Stimulated activated CD8-positive, alpha-beta memory T cell treated with anti-CD3 and anti-CD28 coated beads, Interleukin-15, amount 100 ng/mL, for 1 hour (primary cell): ENCODE results near the gene SNPH.

Experiments used
- DNase-seq: peaks from one replicate; pipeline ENCODE4 v3.0.0-alpha.2; 2020; ENCODE audit warnings: low read depth

The SNPH gene

DNA sequence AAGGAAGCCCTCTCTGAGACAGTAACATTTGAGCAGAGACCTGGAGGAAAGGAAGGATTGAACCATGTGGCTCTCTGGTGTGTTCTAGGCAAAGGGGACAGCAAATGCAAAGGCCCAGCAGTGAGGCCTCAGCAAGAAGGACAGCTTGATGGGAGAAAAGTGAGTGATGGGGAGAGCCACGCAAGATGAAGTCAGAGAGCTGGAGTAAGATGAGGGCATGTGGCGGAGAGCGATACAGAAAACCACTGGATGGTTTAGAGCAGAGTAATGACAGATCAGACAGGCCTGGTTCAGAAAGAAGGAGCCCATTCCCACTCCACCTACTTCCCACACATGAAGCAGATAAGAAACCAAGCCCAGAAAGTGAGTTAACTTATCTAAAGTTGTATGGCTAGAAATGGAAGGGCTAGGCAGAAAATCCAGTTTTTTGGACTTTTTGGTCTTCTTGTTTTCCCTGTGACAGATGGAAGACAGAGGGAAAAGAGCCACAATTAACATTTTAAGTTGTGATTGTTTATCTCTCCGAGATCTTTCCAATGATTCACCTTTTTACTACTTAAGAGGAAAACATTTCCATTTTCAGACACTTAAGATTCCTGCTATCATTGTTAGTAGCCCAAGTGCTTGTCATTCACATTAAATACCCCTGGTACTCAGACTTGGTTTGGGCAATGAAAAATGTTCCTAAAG is 723 bp upstream of the SNPH start:
- DNase-seq, result no peak

DNA sequence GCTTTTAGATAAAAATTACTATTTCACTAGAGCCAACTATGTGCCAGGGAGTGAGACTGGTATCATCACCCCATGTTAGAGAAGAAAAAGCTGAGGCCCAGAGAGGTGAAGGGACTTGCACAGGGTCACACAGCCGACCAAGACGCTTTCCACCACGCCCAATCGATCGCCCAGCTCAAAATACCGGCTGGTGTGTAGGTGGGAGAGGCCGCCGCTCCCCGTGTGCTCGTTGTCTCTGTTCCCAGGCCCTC is 253 bp upstream of the SNPH start:
- no peak for DNase-seq

DNA sequence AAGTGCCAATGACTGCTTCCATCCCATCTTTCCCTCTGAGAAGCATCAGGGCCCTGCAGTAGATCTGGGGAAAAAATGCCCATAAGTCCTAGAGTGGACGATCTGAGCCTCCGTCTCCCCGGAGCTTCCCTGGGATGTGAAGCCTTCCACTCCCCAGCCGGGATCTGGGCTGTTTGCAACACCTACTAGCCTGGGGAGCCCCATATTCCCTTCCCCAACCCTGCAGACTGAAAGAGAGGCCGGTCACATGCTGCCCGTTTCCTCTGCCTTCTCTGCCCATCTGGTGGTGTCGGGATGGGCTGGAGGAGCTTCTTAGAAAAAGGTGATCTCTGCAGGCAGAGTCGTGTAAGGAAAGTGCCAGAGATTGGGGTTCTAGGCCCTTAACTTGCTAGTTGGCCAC is 1.1 kb downstream of the SNPH start:
- DNase-seq, result no peak

DNA sequence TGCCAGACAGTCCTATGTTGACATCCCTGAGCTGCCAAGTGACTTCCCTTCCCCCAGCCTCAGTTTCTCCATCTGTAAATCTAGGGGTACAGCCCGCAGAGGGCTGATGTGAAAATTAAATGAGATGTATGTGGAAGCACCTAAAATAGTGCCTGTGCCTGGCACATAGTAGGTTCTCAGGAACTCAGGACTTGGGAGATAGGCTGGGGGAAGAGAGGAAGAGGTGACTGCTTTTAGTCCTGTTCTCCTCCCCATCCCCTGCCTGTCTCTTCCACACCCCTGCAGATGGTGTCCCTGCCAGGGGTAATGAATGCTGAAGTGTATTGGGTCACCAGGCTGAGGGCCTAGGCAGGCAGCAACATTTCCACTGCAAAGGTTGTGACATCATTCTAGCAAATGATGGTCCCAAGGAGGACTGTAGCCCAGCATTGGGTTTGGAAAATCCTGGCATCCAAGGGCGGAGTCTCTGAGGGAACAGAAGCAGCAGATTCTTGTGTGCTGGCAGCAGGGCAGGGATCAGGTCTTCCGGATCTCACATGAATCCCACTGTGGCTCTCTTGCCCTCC is 1.8 kb downstream of the SNPH start:
- DNase-seq, result no peak

DNA sequence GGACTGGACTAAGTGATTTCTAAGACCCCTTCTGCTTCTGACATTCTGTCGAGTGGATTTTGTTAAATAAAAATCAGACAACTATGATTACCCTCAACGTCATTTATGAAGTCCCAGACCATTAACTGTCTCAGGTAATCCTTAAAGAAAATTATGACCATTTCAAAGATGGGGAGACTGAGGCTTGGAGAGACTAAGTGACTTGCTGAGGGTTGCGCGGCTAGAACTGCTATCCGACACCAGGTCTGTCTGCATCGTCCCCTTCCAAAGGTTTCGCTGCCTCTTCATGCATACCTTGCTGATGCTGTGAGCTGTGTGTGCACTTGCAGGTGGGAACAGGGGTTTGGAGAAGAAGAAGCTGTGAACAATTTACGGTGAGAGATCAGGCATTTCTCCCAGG is 3.1 kb downstream of the SNPH start:
- no peak for DNase-seq

DNA sequence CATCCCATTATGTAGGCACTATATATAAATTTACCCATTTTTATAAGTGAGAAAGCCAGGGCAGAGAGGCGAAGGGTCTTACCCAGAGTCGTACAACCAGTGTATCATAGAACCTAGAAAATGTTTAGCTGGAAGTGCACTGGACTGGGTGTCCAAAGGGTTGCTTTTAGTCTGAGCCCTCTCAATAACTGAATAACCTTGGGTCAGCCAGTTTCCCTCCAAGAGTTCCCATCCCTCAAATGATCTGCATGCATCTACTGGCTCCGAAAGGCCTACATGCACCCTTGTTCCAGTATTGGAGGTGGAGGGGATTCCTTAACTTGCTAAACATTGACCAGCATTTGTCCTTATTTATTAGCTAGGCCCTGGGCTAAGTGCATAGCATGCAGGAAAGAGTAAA is 3.8 kb downstream of the SNPH start:
- no peak for DNase-seq

DNA sequence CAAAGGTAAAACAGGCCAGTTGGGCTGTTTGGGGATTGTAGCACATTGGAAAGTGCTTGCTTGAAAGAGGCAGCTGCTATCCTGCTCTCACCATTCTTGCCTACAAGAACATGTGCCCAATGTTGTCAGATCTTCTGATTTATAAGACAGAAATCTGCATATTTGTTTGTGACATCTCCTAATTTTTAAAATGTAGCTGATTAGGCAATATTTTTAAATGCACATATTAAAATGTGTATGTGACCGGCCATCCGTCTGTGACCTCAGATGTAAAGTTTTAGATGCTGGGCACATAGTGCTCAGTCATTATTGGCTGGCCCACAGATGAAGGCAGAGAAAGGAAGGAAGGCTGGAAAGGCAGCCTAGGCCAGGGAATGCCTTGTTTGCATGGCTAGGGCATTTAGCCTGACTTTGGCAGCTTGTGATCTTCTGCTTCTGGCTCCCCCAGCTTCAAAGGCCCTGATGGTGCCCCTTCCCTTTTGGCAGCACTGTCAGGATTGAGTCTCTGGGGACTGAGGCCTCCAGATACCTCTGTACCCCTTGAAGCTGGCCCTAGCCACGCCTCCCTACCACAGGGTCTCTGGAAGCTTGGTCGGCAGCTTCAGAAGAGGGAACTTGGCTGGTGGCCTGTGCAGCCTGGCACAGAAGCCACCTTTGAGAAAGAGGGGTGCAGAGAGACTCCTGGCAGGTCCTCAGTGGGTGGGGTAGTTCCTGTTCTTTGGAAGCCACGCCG is 6.4 kb downstream of the SNPH start:
- no peak for DNase-seq

DNA sequence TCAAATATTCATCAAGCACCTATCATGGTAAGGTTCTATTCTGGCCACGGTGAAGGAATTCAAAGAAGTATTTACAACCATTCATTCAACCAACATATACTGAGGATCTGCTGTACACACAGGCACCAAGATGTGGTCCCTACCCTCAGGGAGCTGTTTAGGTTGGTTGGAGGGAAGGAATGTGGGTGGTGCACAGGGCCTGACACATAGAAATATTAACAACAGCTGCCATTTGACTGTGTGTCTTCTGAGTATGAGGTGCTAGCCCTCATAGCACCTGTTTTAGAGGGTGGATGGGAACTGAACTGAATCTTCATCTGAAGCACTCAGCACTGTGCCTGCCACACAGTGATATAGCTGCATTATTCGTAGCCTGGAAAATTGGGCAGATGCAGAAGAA is 7.3 kb downstream of the SNPH start:
- DNase-seq, result no peak

DNA sequence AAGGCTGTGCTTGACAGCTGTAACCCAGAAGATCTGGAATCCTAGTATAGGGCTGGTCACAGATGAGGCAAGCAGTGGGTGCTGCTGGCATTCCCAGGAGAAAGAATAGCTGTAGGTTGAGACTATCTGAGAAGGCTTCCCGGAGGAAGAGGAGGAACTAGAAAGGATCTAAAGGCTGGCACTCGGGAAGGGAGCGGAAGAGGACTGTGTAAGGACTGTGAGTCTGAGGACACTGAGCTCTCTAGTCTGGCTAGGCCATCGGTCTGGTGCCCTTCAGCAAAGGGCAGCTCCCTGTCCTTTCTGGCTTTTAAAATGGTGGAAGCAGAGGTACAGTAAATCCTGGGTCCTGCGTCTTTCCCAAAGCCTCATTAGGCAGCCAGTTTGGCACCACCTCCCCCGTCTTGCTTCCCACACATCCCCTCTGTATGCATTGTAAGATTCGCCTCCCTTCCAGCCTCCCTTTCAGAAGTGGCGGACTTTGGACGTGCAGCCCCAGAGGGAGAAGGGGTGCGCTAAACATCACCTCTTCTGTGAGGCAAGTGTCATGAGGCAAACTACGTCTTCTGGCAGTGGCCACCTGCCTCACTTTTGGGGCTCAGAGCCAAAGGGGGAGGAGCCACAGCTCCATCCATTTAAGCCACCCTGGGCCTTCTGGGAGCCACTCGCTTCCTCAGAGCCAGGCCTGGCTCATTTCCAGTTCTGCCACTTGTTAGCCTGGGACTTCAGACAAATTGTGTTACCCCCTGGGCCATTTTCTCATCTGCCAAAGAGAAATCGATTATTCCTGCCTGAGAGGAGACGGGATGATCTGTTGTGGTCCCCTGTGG is 8.6 kb downstream of the SNPH start:
- no peak for DNase-seq

DNA sequence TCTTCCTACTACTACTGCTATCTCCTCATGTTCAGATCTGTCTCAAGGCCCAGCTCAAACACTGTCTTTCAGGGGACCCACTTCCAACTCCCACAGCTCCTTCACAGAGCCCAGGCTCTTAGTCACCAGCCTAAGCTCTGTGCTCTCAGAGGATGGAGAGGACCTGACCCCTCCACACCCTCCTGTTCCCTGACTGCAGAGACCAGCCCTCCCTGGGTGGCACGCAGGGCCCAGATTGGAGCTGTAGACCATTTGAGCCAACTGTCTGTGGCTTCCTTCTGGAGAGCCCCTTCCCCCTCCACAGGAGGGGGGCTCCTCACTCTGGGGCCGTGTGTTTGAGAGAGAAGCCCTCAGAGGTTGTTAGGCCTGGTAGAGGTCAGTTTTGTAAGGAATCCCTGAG is 9.8 kb downstream of the SNPH start:
- no peak for DNase-seq

DNA sequence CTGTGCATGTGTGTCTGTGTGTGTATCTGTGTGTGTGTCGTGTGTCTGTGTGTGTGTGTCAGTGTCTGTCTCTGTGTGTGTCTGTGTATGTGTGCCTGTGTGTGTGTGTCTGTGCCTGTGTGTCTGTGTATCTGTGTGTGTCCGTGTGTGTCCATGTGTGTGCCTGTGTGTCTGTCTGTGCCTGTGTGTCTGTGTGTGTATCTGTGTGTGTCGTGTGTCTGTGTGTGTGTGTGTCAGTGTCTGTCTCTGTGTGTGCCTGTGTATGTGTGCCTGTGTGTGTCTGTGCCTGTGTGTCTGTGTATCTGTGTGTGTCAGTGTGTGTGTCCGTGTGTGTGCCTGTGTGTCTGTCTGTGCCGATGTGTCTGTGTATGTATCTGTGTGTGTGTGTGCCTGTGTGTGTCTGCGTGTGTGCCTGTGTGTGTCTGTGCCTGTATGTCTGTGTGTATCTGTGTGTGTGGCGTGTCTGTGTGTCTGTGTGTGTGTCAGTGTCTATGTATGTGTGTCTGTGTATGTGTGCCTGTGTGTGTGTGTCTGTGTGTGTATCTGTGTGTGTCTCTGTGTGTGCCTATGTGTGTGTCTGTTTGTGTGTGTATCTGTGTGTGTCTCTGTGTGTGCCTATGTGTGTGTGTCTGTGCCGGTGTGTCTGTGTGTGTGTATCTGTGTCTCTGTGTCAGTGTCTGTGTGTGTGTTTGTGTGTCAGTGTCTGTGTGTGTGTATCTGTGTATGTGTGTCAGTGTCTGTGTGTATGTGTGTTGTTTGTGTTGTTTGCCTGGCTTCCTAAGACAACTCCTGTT is 11.6 kb downstream of the SNPH start:
- DNase-seq, result no peak

DNA sequence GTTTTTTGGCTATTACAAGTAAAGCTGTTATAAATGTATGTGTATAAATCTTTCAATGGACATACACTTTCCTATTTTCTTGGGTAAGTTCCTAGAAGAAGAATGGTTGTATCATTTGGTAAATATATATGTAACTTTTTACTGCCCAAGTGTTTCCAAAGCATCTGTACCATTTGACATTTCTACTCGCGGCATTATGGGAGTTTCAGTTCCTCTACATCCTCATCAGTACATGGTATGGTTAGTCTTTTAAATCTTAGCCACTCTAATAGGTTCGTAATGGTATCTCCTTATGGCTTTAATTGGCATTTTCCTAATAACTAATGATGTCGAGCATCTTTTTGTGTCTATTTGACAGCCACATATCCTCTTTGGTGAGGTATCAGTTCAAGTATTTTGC is 12.9 kb downstream of the SNPH start:
- DNase-seq, result no peak

DNA sequence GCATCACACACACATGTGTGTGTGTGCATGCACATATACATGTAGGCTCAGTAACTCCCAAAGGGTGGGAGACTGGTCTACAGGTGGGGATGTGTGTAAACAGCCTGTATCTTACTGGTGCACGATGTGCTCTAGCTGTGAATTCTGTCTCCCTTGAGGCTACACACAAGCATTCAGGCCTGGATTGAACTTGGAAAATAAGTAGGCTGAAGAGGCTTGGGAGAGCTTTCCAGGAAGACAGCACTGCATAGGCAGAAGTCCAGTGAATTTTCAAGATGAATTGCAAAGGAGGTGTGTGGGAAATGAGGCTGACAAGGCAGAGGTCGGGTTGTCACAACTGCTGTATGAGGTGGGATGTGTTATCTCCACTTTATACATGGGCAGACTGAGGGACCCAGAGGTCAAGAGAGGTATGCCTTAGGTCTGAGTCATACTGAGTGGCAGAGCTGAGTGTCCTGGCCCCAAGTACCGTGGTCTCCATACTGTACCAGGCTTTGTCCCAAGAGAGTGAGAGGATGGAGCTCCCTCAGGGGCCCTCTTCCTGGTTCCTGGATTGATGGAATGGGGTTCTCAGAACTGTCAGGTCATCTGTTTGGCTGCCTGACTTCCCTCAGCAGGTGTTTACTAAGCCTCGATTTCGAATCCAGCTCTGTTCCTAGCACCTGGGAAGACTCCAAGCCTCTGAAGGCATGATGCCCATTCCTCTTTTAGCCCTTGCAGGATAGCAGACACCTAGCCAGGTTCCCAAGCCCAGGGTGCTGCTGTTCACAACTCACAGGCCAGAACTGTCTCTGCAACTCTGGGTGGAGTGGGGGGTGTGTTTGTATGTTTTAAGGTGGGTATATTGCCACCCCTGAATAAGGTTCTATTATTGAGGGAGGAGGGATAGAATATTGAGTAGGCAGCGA is 14.4 kb downstream of the SNPH start:
- DNase-seq, result no peak

DNA sequence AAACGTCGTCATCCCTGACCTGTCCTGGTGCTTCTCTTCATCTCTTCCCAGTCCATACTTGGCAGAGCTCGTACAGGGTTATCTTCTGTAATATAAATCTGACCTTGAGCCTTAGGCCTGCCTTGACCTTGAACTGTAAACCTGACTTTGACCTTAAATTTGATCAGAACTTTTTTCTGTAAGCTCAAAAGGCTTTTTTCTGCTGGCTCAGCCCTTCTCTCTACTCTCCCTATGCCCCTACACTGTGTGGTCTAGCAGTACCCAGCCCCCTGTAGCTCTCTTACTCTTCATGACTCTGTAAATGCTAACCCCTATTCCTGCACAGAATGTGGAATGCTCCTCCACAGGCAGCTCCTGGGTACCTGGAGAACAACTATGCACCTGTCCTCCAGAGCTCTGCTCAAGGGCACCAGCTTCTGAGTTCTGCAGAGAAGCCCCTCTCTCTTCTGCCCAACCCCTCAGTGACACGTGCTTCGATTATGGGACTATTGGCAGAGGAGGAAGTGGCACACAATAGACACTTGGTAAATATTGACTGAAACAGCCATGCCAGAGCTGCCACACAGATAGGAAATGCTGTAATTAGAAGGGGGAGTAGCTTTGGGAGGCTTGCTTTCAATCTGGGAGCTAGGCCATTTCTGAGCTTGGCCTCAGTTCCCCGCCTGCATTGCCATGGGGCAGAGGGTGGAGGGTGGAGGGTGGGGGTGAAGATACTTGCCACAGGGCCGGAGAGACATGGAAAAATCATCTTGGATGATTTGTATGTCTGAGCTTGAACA is 15.4 kb downstream of the SNPH start:
- no peak for DNase-seq

DNA sequence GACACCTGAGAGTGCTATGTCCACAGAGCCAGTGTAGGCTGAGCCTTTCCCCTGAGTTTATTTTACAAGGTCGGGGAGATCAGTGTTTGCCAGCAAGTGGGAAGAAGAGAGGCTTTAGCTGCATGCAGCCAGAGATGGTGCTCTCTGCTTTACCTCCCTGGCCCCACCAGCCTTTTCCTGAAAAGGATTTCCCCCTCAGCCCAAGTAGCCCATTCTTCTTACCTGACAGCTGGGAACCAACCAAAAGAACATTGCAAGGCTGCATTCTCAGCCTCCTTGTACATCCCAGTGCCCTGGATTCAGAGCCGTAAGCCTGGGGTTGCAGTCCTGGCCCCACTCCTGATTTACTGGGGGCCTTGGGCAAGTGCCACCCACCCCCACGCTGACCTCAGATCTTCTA is 16.9 kb downstream of the SNPH start:
- no peak for DNase-seq

DNA sequence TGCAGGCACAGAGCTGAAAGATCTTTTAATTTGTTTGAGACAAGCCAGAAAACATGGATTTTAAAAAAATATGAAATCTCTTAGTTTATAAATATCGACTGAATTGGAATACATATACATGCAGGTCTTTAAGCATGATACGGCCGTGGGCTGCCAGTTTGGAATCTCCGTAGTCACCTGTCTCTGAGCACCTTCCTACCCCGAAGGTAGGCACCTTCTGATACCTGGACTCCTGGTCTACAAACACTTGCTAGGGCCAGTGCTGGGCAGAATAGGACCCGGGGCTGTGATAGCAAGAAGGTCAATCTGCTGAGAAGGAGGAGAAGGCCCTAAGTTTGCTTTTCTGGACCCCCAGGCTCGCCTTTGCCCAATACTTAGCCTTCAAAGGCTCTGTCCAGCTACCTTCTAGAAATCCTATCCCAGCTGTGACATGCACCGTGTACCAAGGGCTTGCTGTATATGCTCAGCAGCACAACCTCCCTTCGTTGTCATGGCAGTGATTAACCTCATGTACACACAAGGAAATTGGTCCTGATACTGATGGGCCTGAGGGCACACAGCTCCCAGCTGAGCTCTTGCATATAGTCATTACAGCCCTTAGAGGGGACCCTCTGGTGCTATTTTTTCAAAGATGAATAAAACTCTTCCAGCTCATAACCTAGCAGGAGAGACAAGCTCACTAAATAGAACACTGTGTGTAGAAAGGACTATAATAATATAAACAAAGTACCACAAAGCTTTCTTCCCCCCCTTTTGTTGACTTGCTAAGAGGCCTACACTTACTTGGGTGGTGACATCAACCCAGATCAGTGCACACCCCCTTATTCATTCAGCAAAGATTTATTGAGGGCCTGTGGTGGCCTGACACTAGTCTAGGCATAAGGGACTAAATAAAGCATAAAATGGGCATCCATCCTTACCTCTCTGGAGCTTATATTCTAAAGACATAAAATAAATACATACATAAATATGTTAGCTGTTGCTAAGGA is 17.7 kb downstream of the SNPH start:
- DNase-seq, result no peak

DNA sequence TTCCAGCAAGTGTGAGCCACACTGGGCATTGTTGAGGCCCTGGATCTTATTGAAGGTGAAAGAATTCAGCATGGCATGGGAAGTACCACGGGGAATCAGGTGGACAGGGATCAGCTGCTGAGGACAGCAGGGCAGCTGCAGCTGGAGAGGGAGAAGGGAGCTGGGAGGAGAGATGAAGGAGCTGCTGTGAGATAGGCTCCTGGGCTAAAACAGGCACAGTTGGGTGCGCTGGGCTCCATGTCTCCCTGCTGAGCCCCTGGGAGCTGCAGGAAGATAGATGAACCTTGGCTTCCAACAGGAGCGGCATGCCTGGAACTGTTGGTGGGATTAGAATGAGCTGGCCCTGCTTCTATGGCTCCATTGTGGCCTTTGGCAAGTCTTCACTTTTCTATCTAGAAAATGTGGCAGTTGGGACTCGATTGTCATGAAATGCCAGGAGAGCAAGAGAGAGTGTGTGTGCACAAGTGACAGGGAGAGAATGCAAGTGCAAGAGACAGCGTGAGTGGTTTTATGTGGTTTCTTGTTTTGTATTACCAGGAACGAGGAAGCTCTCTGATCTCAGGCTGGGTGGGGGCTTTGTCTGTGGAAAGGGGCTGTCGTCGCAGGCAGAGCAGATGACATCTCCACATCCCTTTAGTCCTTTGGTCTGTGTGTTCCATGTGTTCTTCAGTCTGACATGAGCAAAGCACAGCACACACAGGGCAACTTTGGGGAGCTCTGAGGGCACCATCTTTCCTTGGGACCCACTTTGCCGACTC is 20.4 kb downstream of the SNPH start:
- no peak for DNase-seq

DNA sequence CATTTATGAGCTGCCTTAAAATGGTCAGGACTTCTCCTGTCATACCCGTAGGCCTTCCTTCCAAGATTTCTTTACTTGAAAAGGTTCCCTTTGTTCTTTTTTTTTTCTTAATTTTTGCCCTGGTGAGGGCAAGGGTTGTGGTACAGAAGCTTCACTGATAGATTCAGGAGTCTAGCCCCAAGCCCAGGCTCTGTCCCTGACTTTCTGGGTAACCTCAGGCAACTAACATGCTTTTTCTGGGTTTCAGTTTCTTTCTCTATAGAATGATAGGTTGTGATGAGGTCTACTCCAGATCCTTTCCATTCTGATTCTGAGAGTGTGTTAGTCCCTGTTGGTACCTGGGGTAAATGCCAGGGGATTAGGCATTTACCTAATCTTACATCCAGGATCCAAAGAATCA is 21.2 kb downstream of the SNPH start:
- DNase-seq, result no peak
